ENCODE data around the gene MRPL1. TPM values are rescaled to one million over a fixed set of nuclear protein-coding genes. Genes with fewer than 3 reads are reported as not detected.

Gene MRPL1
- total RNA-seq, 1 experiment from 2014 or later, result 25.7 TPM

GRCh38 chr4:77819843-77820648 lies 42.6 kb upstream of the MRPL1 start (continued):
- TF ChIP-seq, protein P1, sequence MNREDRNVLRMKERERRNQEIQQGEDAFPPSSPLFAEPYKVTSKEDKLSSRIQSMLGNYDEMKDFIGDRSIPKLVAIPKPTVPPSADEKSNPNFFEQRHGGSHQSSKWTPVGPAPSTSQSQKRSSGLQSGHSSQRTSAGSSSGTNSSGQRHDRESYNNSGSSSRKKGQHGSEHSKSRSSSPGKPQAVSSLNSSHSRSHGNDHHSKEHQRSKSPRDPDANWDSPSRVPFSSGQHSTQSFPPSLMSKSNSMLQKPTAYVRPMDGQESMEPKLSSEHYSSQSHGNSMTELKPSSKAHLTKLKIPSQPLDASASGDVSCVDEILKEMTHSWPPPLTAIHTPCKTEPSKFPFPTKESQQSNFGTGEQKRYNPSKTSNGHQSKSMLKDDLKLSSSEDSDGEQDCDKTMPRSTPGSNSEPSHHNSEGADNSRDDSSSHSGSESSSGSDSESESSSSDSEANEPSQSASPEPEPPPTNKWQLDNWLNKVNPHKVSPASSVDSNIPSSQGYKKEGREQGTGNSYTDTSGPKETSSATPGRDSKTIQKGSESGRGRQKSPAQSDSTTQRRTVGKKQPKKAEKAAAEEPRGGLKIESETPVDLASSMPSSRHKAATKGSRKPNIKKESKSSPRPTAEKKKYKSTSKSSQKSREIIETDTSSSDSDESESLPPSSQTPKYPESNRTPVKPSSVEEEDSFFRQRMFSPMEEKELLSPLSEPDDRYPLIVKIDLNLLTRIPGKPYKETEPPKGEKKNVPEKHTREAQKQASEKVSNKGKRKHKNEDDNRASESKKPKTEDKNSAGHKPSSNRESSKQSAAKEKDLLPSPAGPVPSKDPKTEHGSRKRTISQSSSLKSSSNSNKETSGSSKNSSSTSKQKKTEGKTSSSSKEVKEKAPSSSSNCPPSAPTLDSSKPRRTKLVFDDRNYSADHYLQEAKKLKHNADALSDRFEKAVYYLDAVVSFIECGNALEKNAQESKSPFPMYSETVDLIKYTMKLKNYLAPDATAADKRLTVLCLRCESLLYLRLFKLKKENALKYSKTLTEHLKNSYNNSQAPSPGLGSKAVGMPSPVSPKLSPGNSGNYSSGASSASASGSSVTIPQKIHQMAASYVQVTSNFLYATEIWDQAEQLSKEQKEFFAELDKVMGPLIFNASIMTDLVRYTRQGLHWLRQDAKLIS (CRISPR knock-in tag; IDR thresholded peaks at IDR 0.05; ENCODE audit: borderline replicate concordance), result no peak
- TF ChIP-seq ZNF232 (CRISPR knock-in tag; IDR thresholded peaks at IDR 0.05) (no peak; the same call in 1 of the 2 replicates), FOXK1 (CRISPR knock-in tag; IDR thresholded peaks at IDR 0.05) (no peak; the same call in 1 of the 2 replicates), CREM (CRISPR knock-in tag; IDR thresholded peaks at IDR 0.05) (0 out of 2 replicates have a peak, but pooled peaks have one; percentile 18), SOX15 (CRISPR knock-in tag; IDR thresholded peaks at IDR 0.05) (no peak), CBFB (CRISPR knock-in tag; IDR thresholded peaks at IDR 0.05; ENCODE audit: low read depth) (no peak), RORB (CRISPR knock-in tag; IDR thresholded peaks at IDR 0.05) (no peak), GRHL2 (CRISPR knock-in tag; IDR thresholded peaks at IDR 0.05; ENCODE audit: insufficient replicate concordance, severe bottlenecking) (no peak), E2F1 (CRISPR knock-in tag; IDR thresholded peaks at IDR 0.05) (no peak), ATF6 (CRISPR knock-in tag; IDR thresholded peaks at IDR 0.05) (no peak), GTF2I (CRISPR knock-in tag; conservative IDR thresholded peaks at IDR 0.05) (no peak), ZNF263 (CRISPR knock-in tag; IDR thresholded peaks at IDR 0.05; ENCODE audit: low read depth) (no peak), STAT6 (CRISPR knock-in tag; conservative IDR thresholded peaks at IDR 0.05; ENCODE audit: low read depth) (no peak), EMX1 (CRISPR knock-in tag; IDR thresholded peaks at IDR 0.05) (no peak), SP1 (CRISPR knock-in tag; conservative IDR thresholded peaks at IDR 0.05) (peak; percentile 90), FOXJ3 (CRISPR knock-in tag; IDR thresholded peaks at IDR 0.05; ENCODE audit: borderline replicate concordance) (no peak), NR1H2 (CRISPR knock-in tag; IDR thresholded peaks at IDR 0.05) (no peak), ESRRA (CRISPR knock-in tag; IDR thresholded peaks at IDR 0.05; ENCODE audit: borderline replicate concordance) (0 out of 2 replicates have a peak, but pooled peaks have one; percentile 22), ATF1 (CRISPR knock-in tag; IDR thresholded peaks at IDR 0.05) (no peak), TEAD1 (CRISPR knock-in tag; IDR thresholded peaks at IDR 0.05) (no peak), MXD4 (CRISPR knock-in tag; IDR thresholded peaks at IDR 0.05; ENCODE audit: borderline replicate concordance) (no peak), ZBTB21 (CRISPR knock-in tag; IDR thresholded peaks at IDR 0.05; ENCODE audit: borderline replicate concordance) (no peak; the same call in 1 of the 2 replicates)
- TF ChIP-seq, protein P2, sequence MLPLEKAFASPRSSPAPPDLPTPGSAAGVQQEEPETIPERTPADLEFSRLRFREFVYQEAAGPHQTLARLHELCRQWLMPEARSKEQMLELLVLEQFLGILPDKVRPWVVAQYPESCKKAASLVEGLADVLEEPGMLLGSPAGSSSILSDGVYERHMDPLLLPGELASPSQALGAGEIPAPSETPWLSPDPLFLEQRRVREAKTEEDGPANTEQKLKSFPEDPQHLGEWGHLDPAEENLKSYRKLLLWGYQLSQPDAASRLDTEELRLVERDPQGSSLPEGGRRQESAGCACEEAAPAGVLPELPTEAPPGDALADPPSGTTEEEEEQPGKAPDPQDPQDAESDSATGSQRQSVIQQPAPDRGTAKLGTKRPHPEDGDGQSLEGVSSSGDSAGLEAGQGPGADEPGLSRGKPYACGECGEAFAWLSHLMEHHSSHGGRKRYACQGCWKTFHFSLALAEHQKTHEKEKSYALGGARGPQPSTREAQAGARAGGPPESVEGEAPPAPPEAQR (CRISPR knock-in tag; IDR thresholded peaks at IDR 0.05), result no peak
- TF ChIP-seq, protein P3, sequence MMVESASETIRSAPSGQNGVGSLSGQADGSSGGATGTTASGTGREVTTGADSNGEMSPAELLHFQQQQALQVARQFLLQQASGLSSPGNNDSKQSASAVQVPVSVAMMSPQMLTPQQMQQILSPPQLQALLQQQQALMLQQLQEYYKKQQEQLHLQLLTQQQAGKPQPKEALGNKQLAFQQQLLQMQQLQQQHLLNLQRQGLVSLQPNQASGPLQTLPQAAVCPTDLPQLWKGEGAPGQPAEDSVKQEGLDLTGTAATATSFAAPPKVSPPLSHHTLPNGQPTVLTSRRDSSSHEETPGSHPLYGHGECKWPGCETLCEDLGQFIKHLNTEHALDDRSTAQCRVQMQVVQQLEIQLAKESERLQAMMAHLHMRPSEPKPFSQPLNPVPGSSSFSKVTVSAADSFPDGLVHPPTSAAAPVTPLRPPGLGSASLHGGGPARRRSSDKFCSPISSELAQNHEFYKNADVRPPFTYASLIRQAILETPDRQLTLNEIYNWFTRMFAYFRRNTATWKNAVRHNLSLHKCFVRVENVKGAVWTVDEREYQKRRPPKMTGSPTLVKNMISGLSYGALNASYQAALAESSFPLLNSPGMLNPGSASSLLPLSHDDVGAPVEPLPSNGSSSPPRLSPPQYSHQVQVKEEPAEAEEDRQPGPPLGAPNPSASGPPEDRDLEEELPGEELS (CRISPR knock-in tag; IDR thresholded peaks at IDR 0.05), result 0 out of 2 replicates have a peak, but pooled peaks have one; percentile 65
- TF ChIP-seq, protein P4, sequence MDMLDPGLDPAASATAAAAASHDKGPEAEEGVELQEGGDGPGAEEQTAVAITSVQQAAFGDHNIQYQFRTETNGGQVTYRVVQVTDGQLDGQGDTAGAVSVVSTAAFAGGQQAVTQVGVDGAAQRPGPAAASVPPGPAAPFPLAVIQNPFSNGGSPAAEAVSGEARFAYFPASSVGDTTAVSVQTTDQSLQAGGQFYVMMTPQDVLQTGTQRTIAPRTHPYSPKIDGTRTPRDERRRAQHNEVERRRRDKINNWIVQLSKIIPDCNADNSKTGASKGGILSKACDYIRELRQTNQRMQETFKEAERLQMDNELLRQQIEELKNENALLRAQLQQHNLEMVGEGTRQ (CRISPR knock-in tag; IDR thresholded peaks at IDR 0.05), result no peak
